ENCODE measurements around the gene EPOP. TPM values are rescaled to one million over a fixed set of nuclear protein-coding genes. Genes with fewer than 3 reads are reported as not detected.
A peak's percentile ranks its signal among the peaks of the same experiment; 100 is the strongest.

Gene EPOP
- polyA plus RNA-seq (ENCODE audit: insufficient read length in 4 of 4): 1 to 10 TPM; 1.3 to 1.7 (median 1.5) TPM

DNA sequence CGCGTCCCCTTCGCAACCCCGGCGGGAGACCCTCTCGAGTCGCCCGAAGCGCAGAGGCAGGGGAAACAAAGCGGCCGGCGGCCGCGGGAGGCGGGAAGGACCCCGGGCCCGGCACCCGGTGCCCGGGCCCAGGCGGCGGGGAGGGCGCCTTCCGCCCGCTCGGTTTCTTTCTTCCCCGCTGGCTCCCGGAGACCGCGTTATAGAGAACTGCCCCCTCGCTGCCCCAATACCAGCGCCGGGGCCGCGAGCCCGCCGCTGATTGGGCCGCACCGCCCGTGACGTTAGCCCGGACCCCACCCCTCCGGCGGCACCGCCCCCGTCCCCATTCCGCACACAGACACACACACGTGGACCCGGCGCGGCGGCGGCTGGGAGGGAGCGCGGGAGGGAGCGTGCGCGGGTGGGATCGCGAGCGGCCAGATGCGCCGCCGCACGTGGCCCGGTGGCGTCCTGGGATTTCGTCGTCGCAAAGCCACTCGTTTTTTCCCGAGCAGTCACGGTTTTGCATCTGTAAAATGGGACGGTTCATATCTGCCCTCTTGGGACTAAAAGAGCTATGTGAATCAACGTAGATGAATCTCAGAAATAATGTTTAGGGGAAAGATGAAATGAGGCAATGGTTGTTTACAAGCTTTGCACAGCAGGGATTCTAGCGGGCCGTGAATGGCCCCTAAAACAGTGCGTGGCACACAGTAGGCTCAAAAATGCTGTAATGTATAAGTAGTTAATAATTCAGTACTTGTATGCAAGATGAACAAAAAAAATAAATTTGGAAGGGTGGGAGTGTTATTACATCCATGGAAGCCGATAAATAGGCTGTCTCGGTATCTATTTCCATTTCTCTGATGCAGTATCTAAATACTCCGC, at the start of gene EPOP:
TSS of gene EPOP (minus strand) at position 209 of the 867 bp plus-strand sequence. CDS start 462 bp downstream, outside the sequence.
- DNase-seq (ENCODE audit: low read depth in 4 of 4, low spot score in 2 of 4): peak in 2 of 4 donors; percentile 50 to 54

DNA sequence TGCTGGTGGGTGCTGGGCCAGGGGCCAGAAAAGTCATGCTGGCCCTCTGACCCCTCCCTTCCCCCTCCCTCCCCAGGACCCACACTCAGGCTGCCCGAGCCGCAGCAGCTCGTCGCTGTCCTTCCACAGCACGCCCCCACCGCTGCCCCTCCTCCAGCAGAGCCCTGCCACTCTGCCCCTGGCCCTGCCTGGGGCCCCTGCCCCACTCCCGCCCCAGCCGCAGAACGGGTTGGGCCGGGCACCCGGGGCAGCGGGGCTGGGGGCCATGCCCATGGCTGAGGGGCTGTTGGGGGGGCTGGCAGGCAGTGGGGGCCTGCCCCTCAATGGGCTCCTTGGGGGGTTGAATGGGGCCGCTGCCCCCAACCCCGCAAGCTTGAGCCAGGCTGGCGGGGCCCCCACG, 47.0 kb upstream of the EPOP start:
- no peak for DNase-seq (ENCODE audit: low read depth in 4 of 4, low spot score in 2 of 4)

DNA sequence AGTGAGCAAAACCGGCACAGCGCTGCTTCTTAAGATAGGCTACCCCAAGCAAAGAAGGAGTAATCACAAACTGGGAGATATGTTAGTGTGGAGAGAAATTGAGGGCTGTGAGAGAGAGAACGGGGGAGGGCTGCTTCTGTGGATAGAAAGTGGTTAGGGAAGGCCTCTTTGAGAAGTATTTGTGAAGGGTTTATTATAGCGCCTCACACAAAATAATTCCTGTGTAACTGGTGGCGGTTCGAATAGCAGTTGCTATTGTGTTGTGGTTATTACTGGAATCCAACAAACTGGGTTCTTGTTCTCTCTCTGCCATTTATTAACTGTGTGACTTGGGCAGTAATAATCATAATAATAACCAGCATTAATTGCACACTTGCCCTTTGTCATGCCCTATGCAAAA, 46.2 kb upstream of the EPOP start:
- DNase-seq (ENCODE audit: low read depth in 4 of 4, low spot score in 2 of 4): no peak

DNA sequence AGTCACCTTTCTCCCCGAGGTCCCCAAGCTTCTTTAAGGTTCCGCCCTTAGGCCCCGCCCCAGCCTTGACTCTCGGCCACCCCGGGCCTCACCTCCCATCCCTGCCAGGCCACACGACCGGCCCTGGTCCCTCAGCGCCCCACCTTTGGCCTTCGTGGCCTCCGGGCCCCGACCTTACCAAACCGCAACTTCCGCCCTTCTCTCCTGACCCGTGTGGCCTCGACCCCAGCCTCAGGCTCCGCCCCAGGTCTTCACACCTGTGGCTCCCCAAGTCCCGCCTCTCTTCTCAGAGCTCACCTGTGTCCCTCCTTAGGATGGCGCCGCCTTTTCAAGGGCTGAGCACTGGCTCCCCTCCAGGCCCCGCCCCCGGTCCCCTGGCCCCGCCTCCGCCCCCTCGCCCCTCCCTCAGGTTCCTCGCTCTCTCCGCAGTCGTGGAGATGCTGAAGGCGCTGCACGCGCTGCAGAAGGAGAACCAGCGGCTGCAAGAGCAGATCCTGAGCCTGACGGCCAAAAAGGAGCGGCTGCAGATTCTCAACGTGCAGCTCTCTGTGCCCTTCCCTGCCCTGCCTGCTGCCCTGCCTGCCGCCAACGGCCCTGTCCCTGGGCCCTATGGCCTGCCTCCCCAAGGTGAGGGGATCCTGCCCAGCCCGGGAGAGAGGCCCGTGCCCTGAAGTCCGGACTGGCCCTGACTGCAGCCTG, 45.3 kb upstream of the EPOP start:
- no peak for DNase-seq (ENCODE audit: low read depth in 4 of 4, low spot score in 2 of 4)

DNA sequence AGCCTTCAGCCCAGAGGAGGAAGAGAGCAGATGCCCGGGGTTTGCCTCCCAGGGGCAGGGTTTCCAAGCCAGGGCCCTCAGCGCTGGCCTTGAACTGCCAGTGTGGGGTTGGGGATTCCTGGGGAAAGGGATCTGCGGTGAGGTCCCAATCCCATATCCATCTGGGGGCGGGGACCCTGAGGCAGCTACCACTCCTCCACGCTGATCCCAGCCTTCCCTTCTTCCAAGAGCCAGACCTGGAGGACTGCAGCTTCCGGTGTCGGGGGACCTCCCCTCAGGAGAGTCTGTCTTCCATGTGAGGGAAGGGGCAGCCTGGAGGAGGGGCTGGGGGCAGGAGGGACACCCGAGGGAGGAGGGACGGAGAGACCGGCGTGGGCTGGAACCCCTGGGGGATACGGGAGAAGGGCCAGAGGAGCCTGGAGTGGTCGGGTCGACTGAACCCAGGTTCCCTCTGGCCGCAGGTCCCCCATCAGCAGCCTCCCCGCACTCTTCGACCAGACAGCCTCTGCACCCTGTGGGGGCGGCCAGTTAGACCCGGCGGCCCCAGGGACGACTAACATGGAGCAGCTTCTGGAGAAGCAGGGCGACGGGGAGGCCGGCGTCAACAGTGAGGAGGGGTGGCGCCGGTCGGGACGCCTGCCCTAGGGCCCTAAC, 44.7 kb upstream of the EPOP start:
- DNase-seq (ENCODE audit: low read depth in 4 of 4, low spot score in 2 of 4): no peak

DNA sequence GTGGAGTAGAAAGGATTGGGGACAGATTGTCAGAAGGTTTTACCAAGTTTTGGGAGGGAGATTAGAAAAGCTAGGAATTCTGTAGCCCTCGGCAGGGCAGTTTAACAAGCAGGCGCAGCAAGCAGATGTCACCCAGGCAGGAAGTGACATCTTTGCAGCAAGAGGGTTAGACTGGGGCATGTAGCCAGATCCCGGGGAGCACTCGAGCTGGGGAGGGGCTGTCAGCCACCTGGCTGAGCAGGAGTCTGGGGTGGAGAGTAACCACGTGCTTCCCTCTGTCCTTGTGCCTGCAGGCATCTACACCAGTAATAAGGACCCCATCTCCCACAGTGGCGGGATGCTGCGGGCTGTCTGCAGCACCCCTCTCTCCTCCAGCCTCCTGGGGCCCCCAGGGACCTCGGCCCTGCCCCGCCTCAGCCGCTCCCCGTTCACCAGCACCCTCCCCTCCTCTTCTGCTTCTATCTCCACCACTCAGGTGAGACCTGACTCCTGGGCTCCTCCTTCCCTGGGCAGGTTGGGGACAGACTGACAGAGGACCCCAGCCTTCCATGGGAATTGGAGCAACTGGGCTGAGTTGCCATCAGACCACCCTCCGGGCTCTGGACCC, 42.5 kb upstream of the EPOP start:
- no peak for DNase-seq (ENCODE audit: low read depth in 4 of 4, low spot score in 2 of 4)

DNA sequence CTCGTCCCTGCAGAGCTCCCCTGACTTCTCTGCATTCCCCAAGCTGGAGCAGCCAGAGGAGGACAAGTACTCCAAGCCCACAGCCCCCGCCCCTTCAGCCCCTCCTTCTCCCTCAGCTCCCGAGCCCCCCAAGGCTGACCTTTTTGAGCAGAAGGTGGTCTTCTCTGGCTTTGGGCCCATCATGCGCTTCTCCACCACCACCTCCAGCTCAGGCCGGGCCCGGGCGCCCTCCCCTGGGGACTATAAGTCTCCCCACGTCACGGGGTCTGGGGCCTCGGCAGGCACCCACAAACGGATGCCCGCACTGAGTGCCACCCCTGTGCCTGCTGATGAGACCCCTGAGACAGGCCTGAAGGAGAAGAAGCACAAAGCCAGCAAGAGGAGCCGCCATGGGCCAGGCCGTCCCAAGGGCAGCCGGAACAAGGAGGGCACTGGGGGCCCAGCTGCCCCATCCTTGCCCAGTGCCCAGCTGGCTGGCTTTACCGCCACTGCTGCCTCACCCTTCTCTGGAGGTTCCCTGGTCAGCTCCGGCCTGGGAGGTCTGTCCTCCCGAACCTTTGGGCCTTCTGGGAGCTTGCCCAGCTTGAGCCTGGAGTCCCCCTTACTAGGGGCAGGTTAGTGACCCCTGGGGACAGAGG, 41.7 kb upstream of the EPOP start:
- DNase-seq (ENCODE audit: low read depth in 4 of 4, low spot score in 2 of 4): no peak

DNA sequence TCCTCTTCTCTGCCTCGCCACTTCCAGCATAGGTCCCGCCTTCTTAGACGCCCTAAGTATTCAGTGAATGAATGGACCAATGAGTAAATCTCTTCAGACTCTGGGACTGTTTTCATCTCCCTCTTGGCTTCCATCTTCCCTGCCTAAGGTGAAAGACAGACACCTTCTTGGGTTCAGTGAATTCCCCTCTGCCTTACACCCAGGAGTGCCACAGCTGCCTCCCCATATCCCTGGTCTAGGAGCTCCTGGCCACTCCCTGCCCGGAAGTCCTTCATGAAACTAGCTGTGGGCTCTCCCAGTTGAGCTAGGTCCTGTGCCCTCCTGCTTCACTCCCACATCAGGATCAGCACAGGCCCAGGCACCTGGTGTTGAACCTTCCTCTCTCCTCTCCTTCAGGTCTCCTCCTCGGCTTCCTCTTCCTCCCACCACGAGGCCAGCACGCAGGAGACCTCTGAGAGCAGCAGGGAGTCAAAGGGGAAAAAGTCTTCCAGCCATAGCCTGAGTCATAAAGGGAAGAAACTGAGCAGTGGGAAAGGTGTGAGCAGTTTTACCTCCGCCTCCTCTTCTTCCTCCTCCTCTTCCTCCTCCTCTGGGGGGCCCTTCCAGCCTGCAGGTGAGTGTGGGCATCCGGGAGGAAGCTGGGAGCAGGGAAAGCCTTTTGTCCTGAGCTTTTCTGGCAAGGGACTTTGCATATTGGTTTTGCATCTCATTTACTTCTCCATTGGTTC, 40.6 kb upstream of the EPOP start:
- no peak for DNase-seq (ENCODE audit: low read depth in 4 of 4, low spot score in 2 of 4)

DNA sequence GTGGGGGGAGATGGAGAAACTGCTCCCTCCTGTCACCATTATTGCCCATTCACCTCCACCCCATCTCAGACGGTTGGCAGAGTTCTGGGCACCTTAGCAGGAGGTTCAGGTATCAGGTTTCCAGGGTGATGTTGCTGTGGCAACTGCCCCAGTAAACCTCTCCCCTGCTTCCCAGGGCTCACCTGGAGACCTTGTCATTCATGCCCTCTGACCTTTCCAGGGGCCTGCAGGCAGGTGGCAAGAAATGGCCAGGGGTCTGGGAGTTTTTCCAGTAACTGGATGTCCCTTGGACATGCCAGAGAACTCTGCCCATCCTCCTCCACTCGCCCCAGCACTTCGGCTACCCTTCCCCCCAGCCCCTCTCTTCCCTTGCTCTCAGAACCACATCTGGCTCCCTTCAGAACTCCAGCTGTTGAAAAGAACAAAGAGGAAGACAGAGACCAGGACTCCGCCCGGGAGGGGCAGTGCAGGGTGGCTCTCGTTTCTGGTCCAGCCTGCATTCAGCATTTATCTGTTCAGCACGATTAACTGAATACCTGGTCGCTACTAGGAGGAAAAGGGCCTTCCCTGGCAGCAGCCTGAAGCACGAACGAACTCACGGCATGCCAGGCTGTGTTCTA, 38.8 kb upstream of the EPOP start:
- no peak for DNase-seq (ENCODE audit: low read depth in 4 of 4, low spot score in 2 of 4)

DNA sequence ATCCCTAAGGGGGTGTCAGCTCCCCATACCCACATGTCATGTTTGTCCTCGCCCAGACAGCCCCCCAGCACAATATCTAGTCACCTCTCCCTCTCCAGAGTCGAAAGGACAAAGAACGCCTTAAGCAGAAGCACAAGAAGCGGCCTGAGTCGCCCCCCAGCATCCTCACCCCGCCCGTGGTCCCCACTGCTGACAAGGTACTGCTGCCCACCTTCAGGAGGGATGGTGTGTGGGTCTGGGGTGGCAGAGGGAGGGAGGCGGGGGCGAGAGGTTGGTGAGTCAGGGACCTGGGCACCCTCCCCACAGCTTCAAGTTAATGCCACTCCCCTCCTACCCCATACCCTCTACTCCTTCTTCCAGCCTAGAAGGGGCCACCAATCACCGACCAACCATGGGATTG, 37.8 kb upstream of the EPOP start:
- no peak for DNase-seq (ENCODE audit: low read depth in 4 of 4, low spot score in 2 of 4)

DNA sequence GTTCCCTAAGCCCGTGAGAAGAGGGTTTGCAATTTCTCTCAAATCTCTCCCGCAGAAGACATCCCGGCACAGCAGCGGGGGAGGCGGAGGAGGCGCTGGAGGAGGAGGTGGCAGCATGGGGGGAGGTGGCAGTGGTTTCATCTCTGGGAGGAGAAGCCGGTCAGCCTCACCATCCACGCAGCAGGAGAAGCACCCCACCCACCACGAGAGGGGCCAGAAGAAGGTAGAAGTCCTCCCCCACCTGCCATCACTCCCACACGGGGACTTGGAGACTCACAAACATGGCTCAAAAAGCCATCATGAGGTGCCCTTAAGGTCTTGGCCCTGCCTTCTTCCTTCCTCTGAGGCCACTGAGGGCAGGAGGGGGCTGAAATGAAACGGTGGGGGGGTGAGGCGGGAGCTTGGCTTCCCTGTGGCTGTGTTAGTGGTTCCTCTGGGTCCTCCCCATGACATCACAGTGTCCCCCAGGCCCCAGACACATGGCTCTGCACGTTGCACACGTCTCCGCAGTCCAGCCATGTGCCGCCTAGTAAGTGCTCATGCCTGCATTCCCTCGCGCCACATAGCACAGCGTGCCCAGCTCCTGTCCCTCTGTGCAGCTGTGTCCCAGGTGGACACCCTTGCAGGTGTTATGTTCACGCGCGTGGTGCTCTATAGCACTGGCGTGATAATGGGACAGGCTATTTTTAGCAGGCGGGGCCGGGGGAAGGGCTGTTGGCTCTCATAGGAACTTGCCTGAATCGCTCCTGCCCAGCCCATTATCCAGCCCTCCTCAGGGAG, 37.2 kb upstream of the EPOP start:
- DNase-seq (ENCODE audit: low read depth in 4 of 4, low spot score in 2 of 4): no peak

DNA sequence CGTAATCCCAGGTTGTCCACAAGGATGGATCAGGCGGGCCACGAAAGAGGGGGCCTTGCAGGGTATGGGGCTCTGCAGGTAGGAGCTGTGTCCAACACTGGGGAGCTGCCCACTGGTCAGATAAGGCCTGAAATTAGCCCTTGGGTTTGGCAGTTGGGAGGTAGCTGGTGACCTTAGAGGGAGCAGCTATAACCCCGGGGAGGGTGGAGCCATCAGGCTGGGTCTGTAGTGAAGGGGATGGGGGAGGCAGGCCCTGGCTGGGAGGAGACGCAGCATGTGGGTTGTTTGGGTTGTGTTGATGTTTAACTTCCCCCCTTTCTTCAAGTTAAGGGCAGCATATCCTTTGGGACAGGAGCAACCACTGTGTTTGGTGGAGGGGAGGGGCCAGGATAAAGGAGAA, 36.2 kb upstream of the EPOP start:
- DNase-seq (ENCODE audit: low read depth in 4 of 4, low spot score in 2 of 4): no peak

DNA sequence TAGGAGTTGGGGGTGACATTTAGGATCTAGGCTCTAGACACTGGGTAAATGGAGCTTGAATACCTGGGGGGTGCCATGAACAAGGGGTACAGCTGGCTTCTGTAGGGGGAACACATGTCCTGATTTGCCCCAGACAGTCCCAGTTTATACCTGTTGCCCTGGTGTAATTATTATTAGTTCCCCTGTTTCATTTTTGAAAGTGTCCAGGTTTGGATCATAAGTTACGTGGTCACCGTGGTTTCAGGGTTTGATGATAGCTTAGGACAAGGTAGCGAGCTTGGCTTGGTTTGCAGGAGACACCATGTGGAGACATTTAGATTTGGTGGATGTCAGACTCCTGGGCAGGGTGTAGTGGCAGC, 35.8 kb upstream of the EPOP start:
- no peak for DNase-seq (ENCODE audit: low read depth in 4 of 4, low spot score in 2 of 4)

DNA sequence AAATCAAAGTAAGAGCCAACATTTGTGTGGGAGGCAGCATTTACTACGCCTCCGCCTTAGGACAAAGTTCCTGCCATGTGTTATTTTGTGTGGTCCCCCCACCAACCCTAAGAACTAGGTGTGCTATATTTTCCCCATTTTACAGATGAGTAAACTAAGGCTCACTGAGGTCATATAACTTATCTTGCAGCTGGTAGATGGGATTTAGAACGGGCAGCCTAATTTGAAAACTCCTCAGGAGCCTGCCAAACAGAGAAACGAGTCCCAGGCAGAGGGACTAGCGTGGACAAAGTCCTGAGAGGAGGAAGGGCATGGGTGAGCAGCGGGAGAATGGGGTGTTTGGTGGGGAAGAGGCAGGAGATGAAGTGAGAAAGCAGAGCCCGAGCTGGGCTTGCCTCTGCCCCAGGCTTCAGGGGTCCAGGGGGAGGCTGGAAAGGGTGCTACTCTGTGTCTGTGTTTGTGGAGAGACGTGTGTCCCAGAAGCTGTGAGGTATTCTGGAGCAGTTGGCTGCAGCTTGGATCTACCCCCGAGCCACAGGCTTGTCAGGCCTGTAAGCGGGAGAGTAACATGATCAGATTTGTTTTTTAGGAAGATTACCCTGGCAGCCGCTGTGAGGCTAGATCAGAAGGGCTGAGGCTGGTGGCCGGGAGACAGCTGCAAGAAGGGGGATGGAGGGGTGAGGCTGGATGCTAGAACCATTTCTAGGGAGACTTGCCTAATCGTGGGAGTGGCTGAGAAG, 35.3 kb upstream of the EPOP start:
- no peak for DNase-seq (ENCODE audit: low read depth in 4 of 4, low spot score in 2 of 4)

DNA sequence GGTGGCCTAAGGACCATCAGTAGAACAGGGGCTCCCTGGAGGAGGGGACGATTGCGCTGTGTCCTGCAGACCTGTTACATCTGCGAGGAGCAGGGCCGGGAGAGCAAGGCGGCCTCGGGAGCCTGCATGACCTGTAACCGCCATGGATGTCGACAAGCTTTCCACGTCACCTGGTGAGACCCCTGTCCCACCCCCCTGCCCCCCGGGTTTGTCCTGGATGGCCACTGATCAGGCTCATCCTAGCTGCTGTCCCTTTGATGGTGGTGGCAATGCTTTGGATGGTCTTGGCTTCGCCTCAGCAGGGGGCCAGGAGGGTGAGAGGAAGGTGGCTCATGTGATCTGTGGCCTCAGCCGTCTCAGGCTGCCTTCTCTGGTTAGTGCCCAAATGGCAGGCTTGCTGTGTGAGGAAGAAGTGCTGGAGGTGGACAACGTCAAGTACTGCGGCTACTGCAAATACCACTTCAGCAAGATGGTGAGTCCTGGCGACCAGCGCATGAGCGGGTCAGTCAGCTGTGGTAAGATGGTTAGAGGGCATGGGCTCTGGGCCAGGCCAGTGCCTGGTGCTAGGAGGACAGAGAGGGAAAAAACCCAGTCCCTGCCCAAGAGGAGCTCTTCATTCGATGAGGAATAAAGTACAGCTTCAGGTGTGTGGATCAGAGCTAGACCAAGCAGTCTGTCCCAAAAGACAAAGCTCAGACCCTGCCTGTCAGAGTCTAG, 34.5 kb upstream of the EPOP start:
- no peak for DNase-seq (ENCODE audit: low read depth in 4 of 4, low spot score in 2 of 4)

DNA sequence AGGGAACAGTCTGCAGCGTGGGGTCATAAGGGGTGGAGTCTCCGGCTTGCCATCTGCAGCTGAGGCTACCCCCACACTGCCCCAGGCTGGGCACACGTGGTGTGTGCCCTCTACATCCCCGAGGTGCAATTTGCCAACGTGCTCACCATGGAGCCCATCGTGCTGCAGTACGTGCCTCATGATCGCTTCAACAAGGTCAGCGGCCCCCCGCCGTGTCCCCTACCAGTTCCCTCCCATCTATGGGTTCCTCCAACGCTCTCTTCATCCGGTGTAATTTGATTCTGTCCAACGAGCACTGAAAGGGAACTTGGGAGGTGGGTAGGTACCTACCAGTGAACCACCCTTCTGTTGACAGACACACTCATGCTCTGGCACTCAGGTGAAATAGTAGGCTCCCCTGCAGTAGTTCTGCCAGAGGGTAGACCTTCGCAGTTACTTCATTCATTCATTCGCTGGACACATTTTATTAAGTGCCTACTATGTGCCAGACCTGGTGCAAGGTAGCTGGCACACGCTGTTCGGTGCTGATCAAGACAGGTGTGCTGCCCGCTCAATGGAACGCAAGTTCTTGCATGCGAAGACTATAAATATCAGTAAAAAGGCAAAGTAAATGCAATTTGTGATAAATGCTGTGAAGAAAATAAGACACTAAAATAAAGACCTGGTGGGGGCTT, 33.1 kb upstream of the EPOP start:
- no peak for DNase-seq (ENCODE audit: low read depth in 4 of 4, low spot score in 2 of 4)
